HCT116 (cell line): ENCODE data around the gene TVP23A.
"Not testable (repeated sequence)": the region's sequence is repeated elsewhere in the genome, so short reads cannot be mapped to it uniquely, and the experiment has no call there.

Experiments used
- ATF3 ChIP-seq: IDR thresholded peaks from 2 replicates; pipeline ENCODE4 v1.6.1; 2012
- CEBPB ChIP-seq: IDR thresholded peaks from 2 replicates; pipeline ENCODE4 v1.6.1; 2012; ENCODE audit warnings: low read depth
- CTCF ChIP-seq, 3 experiments: fragments of 200-600 bp in 1 of 3; sonication (generic) in 1 of 3; IDR thresholded peaks in 2 of 3; conservative IDR thresholded peaks in 1 of 3; 2 replicates each; pipeline ENCODE4 v1.5.1; 2012 to 2017; ENCODE audit warnings: low read depth in 2 of 3, low read length in 2 of 3, antibody characterized with exemption in 1 of 3, borderline replicate concordance in 1 of 3, control low read depth in 1 of 3, mild to moderate bottlenecking in 1 of 3, mixed read lengths in 1 of 3, mixed run types in 1 of 3, moderate library complexity in 1 of 3; ENCODE audit not compliant: insufficient read depth in 1 of 3
- EZH2 ChIP-seq: fragments of 200-600 bp; sonication (generic); IDR thresholded peaks from 2 replicates; pipeline ENCODE4 v1.6.1; 2017; ENCODE audit warnings: antibody characterized with exemption, mixed run types
- EZH2phosphoT487 ChIP-seq: fragments of 200-600 bp; IDR thresholded peaks from 2 replicates; pipeline ENCODE4 v1.6.1; 2018; ENCODE audit warnings: antibody characterized with exemption, borderline replicate concordance
- FOSL1 ChIP-seq: IDR thresholded peaks from 2 replicates; pipeline ENCODE4 v1.6.1; 2012; ENCODE audit warnings: low read depth
- MAX ChIP-seq: IDR thresholded peaks from 2 replicates; pipeline ENCODE4 v1.6.1; 2012
- POLR2A ChIP-seq: IDR thresholded peaks from 2 replicates; pipeline ENCODE4 v1.7.0; 2011; ENCODE audit warnings: borderline replicate concordance; ENCODE audit not compliant: insufficient read depth, insufficient read length; ENCODE audit errors: extremely low read depth
- POLR2AphosphoS5 ChIP-seq: IDR thresholded peaks from 2 replicates; pipeline ENCODE4 v1.6.1; 2011; ENCODE audit warnings: mild to moderate bottlenecking, low read depth, low read length, moderate library complexity
- RAD21 ChIP-seq: IDR thresholded peaks from 2 replicates; pipeline ENCODE4 v1.6.1; 2012; ENCODE audit warnings: low read depth, mild to moderate bottlenecking
- REST ChIP-seq: IDR thresholded peaks from 2 replicates; pipeline ENCODE4 v1.6.1; 2012; ENCODE audit warnings: low read depth
- ZNF274 ChIP-seq: fragments of 200-500 bp; sonication (Bioruptor generic); IDR thresholded peaks from 2 replicates; pipeline ENCODE4 v1.6.1; 2014; ENCODE audit warnings: mild to moderate bottlenecking, low read depth, low read length, inconsistent platforms

GRCh38 chr16:10779908-10780307 is 38.7 kb downstream of the TVP23A start:
- TF ChIP-seq ATF3; POLR2A; ZNF274; CTCF (IDR thresholded peaks at IDR 0.05 in 2 of 3, conservative IDR thresholded peaks at IDR 0.05 in 1 of 3; ENCODE audit: borderline replicate concordance in 1 of 3, insufficient read depth in 1 of 3, low read depth in 2 of 3, low read length in 2 of 3); CEBPB; EZH2phosphoT487; EZH2; MAX; POLR2AphosphoS5; RAD21; FOSL1; REST: not testable (repeated sequence)
